GM19240 (cell line): ENCODE data around the gene HARS2.
A peak's percentile ranks its signal among the peaks of the same experiment; 100 is the strongest.
"Not testable (repeated sequence)": the region's sequence is repeated elsewhere in the genome, so short reads cannot be mapped to it uniquely, and the experiment has no call there.

Experiments used
- DNase-seq: peaks from one replicate; pipeline ENCODE4 v3.0.0; 2011; ENCODE audit warnings: low spot score; ENCODE audit not compliant: insufficient read length

Gene HARS2

DNA sequence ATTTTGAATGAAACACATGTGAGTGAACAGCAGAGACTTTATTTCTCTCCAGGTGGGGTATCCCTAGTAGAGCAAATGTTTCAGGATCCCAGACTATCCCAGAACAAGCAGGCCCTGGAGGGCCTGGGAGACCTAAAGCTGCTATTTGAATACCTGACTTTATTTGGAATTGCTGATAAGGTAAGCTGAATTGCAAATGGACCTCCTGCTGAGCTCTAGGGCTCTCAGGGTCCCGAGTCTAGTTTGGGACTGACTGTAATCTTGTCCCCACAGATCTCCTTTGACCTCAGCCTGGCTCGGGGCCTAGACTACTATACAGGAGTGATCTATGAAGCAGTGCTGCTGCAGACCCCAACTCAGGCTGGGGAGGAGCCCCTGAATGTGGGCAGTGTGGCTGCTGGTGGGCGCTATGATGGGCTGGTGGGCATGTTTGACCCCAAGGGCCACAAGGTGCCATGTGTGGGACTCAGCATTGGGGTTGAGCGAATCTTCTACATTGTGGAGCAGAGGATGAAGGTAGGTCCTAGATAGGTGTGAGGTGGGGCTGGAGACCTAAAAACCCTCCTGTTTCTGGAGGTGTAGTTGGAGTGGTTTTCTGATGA lies 5.7 kb downstream of the HARS2 start:
- no peak for DNase-seq

DNA sequence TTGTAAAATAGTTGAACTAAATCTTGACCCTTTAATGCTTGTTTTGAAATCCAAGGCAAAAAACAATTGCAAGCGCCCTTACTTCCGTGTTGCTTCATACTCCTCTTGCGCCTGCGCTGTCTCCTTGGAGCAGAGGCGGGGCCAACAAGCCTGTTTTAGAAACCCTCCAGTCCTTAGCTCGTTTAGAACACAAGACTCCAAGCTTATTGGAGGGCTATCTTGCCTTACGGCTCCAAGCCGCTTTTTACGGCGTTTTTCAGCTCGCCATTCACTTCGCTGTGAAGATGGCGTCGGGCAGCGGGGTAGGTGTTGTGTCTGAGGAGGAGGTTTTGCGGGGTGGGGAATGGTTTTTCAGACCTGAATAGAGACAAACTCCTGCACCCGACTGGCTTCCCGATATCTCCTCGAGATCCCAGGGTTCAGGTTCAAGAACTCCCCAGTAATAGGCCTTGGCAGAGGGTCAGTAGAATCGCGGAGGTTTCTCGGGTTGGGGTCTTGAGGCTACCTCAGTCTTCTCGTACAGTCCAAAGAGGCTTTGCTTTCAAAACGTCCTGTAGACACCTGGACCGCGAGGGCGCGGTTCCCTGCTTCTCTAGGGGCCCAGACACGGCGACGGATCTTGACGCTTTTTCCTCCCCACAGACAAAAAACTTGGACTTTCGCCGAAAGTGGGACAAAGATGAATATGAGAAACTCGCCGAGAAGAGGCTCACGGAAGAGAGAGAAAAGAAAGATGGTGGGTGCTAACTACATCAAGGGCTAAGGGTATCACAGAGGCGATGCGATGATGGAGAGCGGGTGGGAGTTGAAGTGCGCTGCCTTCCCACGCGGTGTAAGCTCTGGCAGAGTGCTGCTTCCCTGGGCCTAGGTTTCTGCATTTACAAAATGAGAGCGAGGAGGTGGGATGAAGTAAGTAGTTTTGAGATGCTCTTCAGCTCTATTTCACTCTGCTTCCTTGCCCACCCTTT lies 9.2 kb downstream of the HARS2 start, which contains the start of gene ZMAT2:
Gene ZMAT2, plus strand, starts transcription at position 271 of the 968 bp plus-strand sequence. Its CDS starts 14 bp downstream, at position 285.
- DNase-seq: peak; percentile 84

DNA sequence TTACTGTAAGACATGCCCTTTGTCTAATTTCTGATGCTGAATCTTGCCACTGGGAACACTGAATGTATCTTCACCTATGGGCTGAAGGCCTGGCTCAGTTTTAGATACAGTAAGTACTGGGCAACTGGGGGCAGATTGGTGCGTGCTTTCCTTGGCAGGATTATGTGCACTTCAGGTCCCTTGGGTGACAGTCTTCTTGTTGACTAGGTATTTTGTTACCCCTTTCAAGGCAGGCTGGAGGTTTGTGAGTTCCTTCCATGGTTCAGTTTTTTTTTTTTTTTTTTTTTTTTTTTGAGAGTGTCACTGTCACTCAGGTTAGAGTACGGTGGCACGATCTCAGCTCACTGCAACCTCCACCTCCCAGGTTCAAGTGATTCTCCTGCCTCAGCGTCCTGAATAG lies 16.6 kb downstream of the HARS2 start:
- DNase-seq: no peak

DNA sequence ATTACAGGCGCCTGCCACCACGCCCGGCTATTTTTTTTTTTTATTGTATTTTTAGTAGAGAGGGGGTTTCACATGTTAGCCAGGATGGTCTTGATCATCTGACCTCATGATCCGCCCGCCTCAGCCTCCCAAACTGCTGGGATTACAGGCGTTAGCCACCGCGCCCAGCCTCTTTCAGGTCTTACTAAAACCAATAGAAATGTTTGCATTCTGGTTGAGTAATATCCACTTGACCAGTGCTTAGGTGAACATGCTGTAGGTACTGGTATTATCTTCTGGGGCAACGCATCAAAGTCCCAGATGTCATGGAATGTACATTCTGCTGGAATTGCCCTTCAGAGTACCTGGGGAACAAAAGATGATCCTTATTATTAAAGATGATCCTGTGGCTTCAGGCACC lies 17.5 kb downstream of the HARS2 start:
- DNase-seq: not testable (repeated sequence)

GRCh38 chr5:140710899-140711552 lies 19.8 kb downstream of the HARS2 start:
- DNase-seq: peak; percentile 50

GRCh38 chr5:140711794-140712193 lies 20.5 kb downstream of the HARS2 start:
- no peak for DNase-seq

GRCh38 chr5:140713562-140714094 lies 22.4 kb downstream of the HARS2 start:
- DNase-seq: no peak

- DNase-seq: not testable (repeated sequence)
Observed at GRCh38 chr5:140716238-140716637, 25.0 kb downstream of the HARS2 start.

- DNase-seq: no peak
Observed at GRCh38 chr5:140718266-140718592, 27.0 kb downstream of the HARS2 start.

DNA sequence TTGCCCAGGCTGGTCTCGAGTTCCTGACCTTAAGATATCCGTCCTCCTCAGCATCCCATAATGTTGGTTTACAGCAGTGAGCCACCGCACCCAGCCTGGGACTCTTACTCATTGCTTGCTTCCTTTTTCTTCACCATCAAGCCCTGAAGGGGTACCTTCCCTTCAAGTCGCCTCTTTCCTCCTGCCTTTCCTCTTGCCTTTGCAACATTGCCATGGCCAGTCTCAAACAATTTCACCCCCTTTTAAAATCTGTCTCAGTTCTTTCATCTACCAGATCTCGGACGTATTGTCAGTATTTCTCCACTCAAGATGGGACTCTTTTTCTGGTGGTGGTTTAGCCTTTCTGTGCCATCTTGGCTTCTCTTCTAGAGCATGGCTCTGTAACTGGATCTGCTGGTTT lies 29.5 kb downstream of the HARS2 start:
- not testable (repeated sequence) for DNase-seq

DNA sequence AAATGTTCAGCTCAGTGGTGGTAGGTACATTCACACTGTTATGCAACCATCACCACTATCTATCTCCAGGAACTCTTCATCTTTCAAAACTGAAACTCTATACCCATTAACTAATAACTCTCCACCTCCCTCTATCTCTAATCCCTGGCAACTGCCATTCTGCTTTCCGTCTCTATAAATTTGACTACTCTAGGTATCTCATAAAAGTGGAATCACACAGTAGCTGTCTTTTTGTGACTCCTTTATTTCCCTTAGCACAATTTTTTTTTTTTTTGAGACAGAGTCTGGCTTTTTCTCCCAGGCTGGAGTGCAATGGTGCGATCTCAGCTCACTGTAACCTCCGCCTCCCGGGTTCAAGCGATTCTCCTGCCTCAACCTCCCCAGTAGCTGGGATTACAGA lies 30.1 kb downstream of the HARS2 start:
- not testable (repeated sequence) for DNase-seq

- DNase-seq: peak; percentile 24
Observed at GRCh38 chr5:140725799-140726471, 34.7 kb downstream of the HARS2 start.

DNA sequence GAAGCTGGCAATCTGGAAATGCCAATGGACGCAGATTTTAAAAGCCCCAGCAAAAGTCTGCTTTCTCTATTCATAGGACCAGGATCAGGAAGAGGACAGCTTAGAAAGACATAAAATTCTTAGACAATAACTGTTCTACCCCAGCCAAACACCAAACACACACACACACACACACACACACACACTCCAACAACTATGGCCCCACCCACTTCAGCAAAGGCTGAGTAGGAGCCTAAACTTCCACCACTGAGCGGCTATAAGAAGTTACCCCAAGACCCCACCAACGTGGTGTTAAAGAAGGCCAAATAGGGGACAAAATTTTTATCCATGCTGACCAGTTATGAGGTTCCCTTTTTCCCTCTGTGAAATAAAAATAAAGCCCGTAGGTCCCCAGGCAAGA lies 41.8 kb downstream of the HARS2 start:
- no peak for DNase-seq

GRCh38 chr5:140734354-140734753 lies 43.1 kb downstream of the HARS2 start:
- DNase-seq: no peak

DNA sequence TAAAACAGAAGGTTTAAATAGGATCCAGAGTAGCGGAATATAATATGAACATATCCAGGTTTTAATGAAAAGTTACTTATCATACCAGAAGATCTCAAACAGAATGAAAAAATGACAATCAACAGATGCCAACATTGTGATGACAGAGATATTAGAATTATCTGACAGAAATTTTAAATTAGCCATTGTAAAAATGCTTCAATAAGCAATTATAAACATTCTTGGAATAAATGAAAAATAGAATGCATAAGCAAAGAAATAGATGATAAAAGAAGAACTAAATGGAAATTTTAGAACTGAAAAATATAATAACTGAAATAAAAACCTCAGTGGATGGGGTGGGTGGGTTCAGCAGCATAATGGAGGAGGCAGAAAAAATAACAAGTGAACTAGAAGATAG lies 46.2 kb downstream of the HARS2 start:
- DNase-seq: no peak

DNA sequence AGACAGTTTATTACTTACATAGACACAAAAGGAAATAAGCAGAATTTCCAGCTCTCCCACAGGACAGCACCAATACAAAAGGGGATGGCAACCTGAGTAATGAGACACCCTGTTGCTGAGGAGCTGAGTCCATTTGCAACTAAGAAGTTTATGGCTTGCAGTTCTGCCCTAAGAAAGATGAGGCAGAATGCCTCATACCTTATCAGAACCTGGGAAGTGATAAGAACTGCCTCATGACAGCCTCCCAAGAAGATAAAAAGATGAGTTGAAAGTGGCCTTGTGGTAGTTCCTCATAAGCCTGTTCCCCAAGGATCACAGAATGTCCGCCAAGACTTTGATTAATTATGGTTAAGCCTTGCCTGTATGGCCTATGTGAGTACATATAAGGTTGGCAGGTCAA lies 50.7 kb downstream of the HARS2 start:
- DNase-seq: no peak
